GM10847 (cell line): ENCODE results near the gene PPM1B.

Experiments used
- POLR2A ChIP-seq: IDR thresholded peaks from 2 replicates; pipeline ENCODE4 v1.6.1; 2011; ENCODE audit not compliant: insufficient read length; ENCODE audit errors: extremely low read depth

Gene PPM1B

DNA sequence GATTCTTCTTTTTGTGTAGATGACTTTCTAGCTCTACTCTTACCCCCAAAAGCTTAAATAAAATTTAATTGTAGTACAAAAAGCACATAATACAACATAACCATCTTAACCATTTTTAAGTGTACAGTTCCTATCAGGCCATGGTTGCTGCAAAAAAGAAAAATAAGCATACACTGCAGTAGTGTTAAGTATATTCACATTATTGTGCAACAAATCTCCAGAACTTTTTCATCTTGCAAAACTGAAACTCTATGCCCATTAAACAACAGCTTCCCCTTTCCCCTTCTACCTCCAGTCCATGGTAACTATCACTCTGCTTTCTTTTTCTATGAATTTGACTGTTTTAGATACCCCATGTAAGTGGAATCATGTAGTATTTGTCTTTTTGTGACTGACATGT, 18.1 kb downstream of the PPM1B start:
- no peak for TF ChIP-seq POLR2A

DNA sequence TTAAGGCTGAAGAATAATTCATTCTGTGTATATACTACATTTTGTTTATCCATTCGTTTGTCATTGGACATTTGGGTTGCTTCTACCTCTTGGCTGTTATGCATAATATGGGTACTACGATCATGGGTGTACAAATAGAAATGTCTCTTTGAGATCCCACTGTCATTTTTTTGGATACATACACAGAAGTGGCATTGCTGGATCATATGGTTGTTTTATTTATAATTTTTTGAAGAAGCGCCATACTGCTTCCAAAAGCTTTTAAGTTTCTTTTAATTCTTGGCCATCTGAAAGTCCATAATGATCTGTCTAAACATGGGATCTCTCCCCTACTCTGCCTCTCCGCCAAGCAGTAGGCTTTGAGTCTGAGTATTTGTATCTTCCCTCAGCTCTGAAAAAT, 18.6 kb downstream of the PPM1B start:
- no peak for TF ChIP-seq POLR2A

DNA sequence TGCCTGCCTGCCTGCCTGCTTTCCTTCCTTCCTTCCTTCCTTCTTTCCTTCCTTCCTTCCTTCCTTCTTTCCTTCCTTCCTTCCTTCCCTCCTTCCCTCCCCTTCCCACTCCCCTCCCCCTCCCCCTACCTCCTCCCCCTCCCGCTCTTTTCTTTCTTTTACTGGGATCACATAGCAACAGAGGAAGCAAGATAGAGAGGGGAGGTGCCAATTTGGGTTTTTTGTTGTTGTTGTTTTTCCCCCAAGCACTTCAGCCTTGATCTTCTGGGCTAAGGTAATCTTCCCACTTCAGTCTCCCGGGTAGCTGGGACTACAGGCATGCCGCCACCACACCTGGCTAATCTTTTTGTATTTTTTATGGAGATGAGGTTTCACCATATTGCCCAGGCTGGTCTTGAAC, 20.0 kb downstream of the PPM1B start:
- no peak for TF ChIP-seq POLR2A

DNA sequence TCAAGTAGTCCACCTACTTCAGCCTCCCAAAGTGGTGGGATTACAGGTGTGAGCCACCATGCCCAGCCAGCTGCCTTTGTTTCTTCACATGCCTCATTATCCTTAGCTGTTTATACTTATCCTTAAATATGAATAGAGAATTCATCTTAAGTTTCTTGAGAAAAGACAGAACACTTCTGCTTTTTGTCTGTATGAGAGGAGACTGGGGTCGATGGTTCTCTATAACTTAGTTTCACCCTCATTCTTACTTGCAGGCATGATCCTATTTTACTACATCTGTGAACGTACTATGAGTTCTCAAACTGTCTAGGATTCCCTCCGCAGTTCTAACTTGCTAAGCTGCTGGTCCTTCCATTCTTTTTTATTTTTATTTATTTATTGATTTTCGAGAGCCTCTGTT, 20.4 kb downstream of the PPM1B start:
- no peak for TF ChIP-seq POLR2A

DNA sequence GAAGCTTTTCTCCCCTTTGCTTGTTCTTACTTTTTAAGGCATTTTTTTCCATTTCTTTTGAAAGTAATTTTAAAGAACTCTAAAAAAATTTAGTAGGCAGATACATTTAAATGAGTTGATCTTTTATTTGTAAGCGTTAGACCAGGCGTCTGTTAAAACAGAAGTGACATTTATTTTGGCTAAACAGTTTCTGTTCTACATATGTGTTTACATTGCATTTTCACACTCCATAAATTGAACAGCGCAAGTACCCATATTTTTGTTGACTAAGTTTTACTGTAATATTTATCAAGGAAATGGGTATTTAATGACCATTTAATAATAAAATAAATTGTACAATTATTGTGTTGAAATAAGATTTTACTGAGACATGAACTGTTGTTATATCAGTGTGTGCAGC, 21.9 kb downstream of the PPM1B start:
- no peak for TF ChIP-seq POLR2A

DNA sequence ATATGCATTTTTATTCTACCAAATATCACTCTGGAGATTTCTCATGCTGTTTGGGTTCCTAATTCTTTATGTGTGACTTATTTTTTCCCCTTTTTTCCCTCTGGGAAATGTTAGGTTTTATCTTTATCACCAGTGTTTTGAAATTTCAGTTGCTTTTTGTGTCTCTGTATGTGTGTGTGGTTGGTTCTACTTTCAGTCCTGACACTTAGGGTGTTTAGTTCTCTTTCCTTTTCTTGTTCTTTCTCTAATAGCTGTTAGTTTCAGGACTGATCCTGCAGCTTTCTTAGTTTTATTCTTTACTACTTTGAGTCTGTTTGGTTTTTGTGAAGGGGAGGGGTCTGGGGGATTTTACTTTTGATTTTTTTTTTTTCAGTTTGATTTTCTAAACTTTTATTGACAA, 23.1 kb downstream of the PPM1B start:
- no peak for TF ChIP-seq POLR2A

DNA sequence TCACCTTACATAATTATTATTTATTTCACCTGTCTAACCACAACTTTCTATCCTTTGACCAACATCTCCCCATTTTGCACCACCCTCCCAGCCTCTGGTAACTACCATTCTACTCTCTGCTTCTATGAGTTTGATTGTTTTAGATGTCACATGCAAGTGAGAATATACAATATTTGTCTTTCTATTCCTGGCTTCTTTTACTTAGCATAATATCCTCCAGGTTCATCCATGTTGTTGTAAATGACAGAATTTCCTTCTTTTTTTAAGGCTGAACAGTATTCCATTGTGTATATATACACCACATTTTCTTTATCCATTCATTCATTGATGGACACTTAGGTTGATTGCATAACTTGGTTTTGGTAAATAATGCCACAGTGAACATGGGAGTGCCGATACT, 24.0 kb downstream of the PPM1B start:
- no peak for TF ChIP-seq POLR2A

DNA sequence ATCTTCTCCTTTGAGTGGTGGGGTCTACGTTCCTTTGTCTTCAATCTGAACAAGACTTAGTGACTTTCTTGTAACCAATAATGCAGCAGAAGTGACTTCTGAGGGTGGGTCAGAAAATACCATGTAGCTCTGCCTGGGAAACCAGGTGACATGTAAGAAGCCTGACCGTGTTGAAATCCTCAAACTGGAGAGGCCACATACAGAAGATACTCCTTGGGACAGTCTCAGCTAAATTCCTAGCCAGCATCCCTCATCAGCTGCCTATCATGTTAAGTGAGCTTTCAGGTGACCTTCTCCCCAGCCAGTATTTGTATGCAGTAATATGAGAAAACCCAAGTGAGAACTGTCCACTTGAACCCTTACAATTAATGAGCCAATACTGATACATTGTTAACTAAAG, 27.0 kb downstream of the PPM1B start:
- no peak for TF ChIP-seq POLR2A

DNA sequence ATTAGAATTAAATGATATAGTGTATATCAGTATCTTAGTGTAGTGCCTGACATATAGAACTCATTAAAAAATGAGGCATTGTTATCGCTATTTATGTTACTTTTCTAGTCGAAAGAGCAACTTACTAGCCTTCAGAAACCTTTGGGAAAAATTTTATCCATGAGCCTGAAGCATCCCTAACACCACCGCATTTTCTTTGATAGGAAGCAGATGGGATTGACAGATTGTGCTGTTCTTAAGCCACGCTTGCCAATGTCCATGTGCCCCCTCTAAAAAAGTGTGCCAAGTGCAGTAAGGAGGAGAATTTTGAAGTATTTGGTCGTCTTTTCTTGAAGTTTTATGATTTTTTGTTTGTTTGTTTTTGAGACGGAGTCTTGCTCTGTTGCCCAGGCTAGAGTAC, 29.1 kb downstream of the PPM1B start:
- TF ChIP-seq POLR2A, result no peak

DNA sequence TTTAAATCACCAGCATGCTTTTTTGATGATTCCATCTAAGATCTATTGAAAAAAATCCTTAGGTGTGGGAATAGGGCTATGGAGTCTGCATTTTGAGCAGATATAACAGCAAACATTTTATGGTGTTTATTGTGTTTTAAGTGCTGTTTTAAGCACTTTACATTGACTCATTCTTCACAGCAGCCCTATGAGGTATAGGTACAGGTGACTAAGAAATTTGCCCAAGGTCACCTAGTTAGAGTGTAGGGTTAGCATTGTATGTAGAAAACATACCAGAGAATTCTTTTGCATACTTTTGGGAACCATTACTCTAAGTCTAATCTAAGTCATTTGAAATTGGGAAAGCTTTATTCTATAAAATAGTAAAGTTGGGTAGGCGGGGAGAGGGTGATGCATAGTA, 31.3 kb downstream of the PPM1B start:
- no peak for TF ChIP-seq POLR2A

DNA sequence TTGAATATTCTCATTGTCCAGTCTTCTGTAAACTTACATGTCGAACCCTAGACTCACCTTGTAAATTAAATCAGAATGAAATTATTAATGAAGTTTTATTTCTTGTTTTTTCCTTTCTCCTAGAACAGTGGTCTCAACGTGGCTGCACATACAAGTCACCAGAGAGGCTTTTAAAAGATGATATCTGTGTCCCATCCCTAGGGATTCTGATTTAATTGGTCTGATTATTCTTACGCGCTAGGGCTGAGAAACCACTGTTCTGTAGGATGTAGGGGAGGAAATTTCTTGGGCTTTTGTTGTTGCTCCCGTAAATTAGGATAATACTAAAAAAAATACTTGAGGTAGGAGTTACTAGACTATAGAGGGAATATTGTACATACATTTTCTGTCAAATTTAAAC, 32.1 kb downstream of the PPM1B start:
- TF ChIP-seq POLR2A, result no peak

DNA sequence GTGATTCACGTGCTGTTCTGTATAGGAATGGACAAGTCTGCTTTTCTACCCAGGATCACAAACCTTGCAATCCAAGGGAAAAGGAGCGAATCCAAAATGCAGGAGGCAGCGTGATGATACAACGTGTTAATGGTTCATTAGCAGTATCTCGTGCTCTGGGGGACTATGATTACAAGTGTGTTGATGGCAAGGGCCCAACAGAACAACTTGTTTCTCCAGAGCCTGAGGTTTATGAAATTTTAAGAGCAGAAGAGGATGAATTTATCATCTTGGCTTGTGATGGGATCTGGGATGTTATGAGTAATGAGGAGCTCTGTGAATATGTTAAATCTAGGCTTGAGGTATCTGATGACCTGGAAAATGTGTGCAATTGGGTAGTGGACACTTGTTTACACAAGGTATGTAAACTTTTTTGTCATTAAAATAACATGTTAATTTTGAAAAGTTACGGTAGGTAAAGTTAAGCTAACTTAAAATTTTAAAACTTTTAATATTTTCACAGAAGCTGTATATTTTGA, 33.0 kb downstream of the PPM1B start:
- no peak for TF ChIP-seq POLR2A

DNA sequence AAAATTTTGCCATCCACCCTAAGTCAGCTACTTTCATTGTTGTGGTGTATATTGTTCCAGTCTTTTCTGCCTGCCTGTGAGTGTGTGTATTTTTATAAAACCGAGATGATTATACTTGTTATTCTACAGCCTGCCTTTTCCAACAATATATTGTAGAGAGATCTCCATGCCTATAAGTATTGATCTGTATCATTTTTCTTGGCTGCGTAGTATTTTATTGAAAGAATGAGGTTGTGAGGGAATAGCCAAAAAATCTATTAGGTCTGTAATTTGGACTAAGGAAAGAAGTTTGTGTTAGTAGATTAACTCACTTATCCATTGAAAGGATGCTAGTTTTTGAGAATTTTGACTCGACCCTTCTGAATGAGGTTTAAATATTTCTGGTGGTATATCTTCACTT, 34.9 kb downstream of the PPM1B start:
- no peak for TF ChIP-seq POLR2A

DNA sequence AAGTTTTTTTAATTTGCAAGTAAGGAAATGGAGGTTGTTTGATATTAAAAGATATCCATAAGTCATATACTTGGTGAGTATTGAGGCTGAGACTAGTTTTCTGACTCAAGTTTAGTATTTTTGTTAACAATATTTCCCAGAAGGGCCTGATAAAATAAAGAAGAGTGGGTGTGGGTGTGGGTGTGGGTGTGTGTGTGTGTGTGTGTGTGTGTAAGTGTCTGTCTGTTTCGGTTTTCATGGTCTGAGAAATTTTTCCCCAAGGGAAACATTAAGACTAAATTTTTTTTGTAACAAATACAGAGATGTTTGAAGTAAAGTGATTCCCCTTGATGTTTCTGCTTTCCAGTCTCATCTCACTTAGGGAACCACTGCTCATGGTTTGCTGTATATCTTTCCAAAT, 36.5 kb downstream of the PPM1B start:
- no peak for TF ChIP-seq POLR2A

DNA sequence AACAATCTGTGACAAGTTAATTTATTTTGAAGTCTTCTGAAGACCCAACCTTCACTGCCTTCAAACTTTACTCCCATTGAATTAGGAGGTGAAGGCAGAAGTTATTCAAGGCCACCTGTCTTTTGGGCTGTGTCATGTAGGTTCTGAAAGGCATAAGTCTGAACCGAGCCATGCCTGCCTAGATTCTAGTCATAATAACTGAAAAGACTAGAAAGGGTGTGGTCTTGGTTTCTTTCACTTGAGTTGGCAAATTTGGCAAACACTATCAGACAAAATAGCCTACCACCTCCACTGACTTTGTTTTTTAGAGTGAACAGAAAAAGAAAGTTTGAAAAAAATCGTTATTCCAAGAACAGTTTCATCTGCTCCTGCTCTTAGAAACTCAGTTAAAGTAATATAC, 38.4 kb downstream of the PPM1B start:
- no peak for TF ChIP-seq POLR2A

DNA sequence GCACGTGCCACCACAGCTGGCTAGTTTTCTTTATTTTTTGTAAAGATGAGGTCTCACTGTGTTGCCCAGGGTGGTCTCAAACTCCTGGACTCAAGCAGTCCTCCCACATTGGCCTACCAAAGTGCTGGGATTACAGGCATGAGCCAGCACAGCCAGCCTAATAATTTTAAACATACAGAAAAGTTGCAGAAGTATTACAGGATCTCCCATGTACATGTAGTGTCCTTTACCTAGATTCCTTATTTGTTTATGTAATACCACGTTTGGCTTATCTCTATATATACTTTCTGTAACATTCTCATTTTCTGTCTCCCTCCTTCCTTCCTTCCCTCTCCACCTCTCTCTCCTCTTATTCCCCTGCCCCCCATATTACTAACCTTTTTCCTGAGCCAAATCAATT, 41.7 kb downstream of the PPM1B start:
- TF ChIP-seq POLR2A, result no peak

DNA sequence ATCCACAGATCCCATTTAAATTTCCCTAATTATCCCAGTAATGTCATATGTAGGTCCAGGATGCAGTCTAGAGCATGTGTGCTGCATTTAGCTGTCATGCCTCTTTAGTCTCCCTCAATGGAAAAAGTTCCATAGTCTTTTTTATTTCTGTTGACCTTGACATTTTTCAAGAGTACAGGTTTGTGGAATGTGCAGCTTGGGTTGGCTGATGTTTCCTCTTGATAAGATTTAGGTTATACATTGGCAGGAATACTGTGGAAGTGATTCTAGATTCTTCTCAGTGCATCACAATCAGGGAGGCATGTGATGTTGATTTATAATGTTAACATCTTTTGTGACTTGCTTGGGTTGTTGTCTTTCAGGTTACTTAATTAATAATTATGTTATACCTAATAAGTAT, 42.5 kb downstream of the PPM1B start:
- no peak for TF ChIP-seq POLR2A

DNA sequence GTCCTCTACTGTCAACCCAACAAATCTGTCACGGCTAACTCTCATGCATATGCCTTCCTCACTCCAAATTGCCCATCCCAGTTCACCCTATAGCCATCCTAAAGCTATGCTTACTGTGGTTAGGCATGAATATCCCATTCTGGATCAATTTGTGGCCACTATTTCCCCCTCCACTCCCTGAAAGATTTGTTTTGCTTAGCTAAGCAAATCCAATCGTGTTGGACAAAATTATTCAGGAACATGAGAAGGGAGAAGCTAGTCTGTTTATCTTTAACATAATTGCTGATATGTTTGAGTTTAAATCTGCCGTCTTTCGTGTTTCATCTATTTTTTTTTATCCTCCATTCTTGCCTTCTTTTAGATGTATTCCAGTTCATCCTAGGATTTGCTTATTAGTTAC, 43.6 kb downstream of the PPM1B start:
- no peak for TF ChIP-seq POLR2A
